Tibial nerve (tissue), 4 donors: ENCODE measurements around the gene ALDOC. TPM values are rescaled to one million over a fixed set of nuclear protein-coding genes. Genes with fewer than 3 reads are reported as not detected.

ENCODE experiments used
- DNase-seq, 2 donors: peaks; one replicate each; pipeline ENCODE4 v3.0.0-alpha.2; 2019; ENCODE audit warnings: low spot score in 2 of 2
- H3K27ac ChIP-seq, 4 donors: fragments of 200-600 bp; sonication (generic) in 3 of 4; one replicate each; pipeline ENCODE4 v1.5.1; 2017 to 2019; ENCODE audit warnings: mild to moderate bottlenecking in 1 of 4
- H3K27me3 ChIP-seq, 2 donors: fragments of 200-600 bp; sonication (generic) in 1 of 2; one replicate each; pipeline versions ENCODE4 v1.5.1 to v1.6.0; 2017 to 2019
- H3K36me3 ChIP-seq, 3 donors: fragments of 200-600 bp; sonication (generic); one replicate each; pipeline ENCODE4 v1.5.1; 2018 to 2019
- H3K4me1 ChIP-seq, 4 donors: fragments of 200-600 bp; sonication (generic) in 3 of 4; one replicate each; pipeline ENCODE4 v1.5.1; 2017 to 2019
- H3K4me3 ChIP-seq, 4 donors: fragments of 200-600 bp; sonication (generic) in 3 of 4; one replicate each; pipeline ENCODE4 v1.5.1; 2017 to 2019; ENCODE audit warnings: mild to moderate bottlenecking in 1 of 4, moderate library complexity in 1 of 4
- H3K9me3 ChIP-seq, 4 donors: fragments of 200-600 bp; sonication (generic) in 3 of 4; one replicate each; pipeline ENCODE4 v1.5.1; 2017 to 2019
- CTCF ChIP-seq, 5 experiments: fragments of 200-600 bp in 3 of 5; fragments of 450-650 bp in 2 of 5; sonication (generic) in 3 of 5; IDR thresholded peaks; one replicate each; pipeline ENCODE4 v1.5.1; 2016 to 2019; ENCODE audit warnings: antibody characterized with exemption in 5 of 5, mild to moderate bottlenecking in 3 of 5, moderate library complexity in 2 of 5
- EP300 ChIP-seq, 2 donors: sonication (generic); formaldehyde crosslinking; IDR thresholded peaks; one replicate each; pipeline ENCODE4 v1.6.1; 2017; ENCODE audit warnings: antibody characterized with exemption in 2 of 2, mild to moderate bottlenecking in 1 of 2
- POLR2A ChIP-seq, 2 donors: fragments of 450-650 bp; IDR thresholded peaks; one replicate each; pipeline ENCODE4 v1.6.1; 2017; ENCODE audit warnings: antibody characterized with exemption in 2 of 2, mild to moderate bottlenecking in 2 of 2, moderate library complexity in 2 of 2
- WGBS, 2 donors: methylation state at CpG; one replicate each; pipeline ENCODE4 v1.1.5; 2018; 5-methylcytosine and 5-hydroxymethylcytosine counted together
- total RNA-seq, 4 donors: library from RNA; depleted of rRNA; stranded (reverse); fragments of >200 nt; gene quantifications; one replicate each; pipeline ENCODE4 v1.1.0, GENCODE V29; 2016

Gene ALDOC
- total RNA-seq, 4 donors from 2014 or later: 46.2 to 222 (median 141) TPM

GRCh38 chr17:28544402-28545140 lies 32.1 kb downstream of the ALDOC start:
- DNase-seq: no peak
- Histone ChIP-seq H3K4me1 (peaks cover 0 to 7% (median 2%) of the 10 kb centered on the region in 4 donors), H3K9me3 (no peaks in the 10 kb centered on the region), H3K27ac (no peak overlapping the region), H3K36me3 (peaks cover 0 to 11% (median 0%) of the 10 kb centered on the region in 3 donors), H3K4me3 (no peak overlapping the region), H3K27me3 (no peaks in the 10 kb centered on the region)
- TF ChIP-seq POLR2A (IDR thresholded peaks at IDR 0.05) (no peak), CTCF (IDR thresholded peaks at IDR 0.05) (no peak), EP300 (IDR thresholded peaks at IDR 0.05) (no peak)
- WGBS, 2 donors: 71 to 76% methylated on average over 4 of the region's 4 CpGs

- H3K4me1 ChIP-seq: no peaks in the 10 kb centered on the region
- 88 to 90% methylated on average over 4 of the region's 4 CpGs for WGBS, 2 donors
- no peaks in the 10 kb centered on the region for H3K27me3 ChIP-seq
- H3K9me3 ChIP-seq: no peaks in the 10 kb centered on the region
- no peak overlapping the region for H3K4me3 ChIP-seq
- H3K27ac ChIP-seq: no peak overlapping the region
- TF ChIP-seq EP300 (IDR thresholded peaks at IDR 0.05): no peak
- DNase-seq: no peak
- no peaks in the 10 kb centered on the region for H3K36me3 ChIP-seq
Observed at GRCh38 chr17:28541439-28541838, 35.3 kb downstream of the ALDOC start.

- WGBS, 2 donors: 72 to 78% methylated on average over 1 to 2 of the region's 4 CpGs
- Histone ChIP-seq H3K4me1 (no peaks in the 10 kb centered on the region), H3K27ac (no peak overlapping the region), H3K36me3 (no peaks in the 10 kb centered on the region), H3K4me3 (no peak overlapping the region), H3K9me3 (no peaks in the 10 kb centered on the region), H3K27me3 (no peaks in the 10 kb centered on the region)
- no peak for DNase-seq
- TF ChIP-seq POLR2A (IDR thresholded peaks at IDR 0.05) (no peak), EP300 (IDR thresholded peaks at IDR 0.05) (no peak), CTCF (IDR thresholded peaks at IDR 0.05) (no peak)
Observed at GRCh38 chr17:28540231-28540630, 36.5 kb downstream of the ALDOC start.

- Histone ChIP-seq H3K27me3 (no peaks in the 10 kb centered on the region), H3K4me1 (no peaks in the 10 kb centered on the region), H3K36me3 (no peaks in the 10 kb centered on the region), H3K27ac (no peak overlapping the region), H3K9me3 (no peaks in the 10 kb centered on the region), H3K4me3 (no peak overlapping the region)
- WGBS, 2 donors: 84 to 86% methylated on average over 14 of the region's 14 CpGs
- TF ChIP-seq POLR2A (IDR thresholded peaks at IDR 0.05) (no peak), CTCF (IDR thresholded peaks at IDR 0.05) (no peak), EP300 (IDR thresholded peaks at IDR 0.05) (no peak)
- no peak for DNase-seq
Observed at GRCh38 chr17:28538296-28538895, 38.3 kb downstream of the ALDOC start.

- Histone ChIP-seq H3K9me3 (no peaks in the 10 kb centered on the region), H3K4me1 (no peaks in the 10 kb centered on the region), H3K27ac (no peak overlapping the region), H3K36me3 (no peaks in the 10 kb centered on the region), H3K4me3 (no peak overlapping the region), H3K27me3 (no peaks in the 10 kb centered on the region)
- no peak for DNase-seq
- TF ChIP-seq POLR2A (IDR thresholded peaks at IDR 0.05) (no peak), EP300 (IDR thresholded peaks at IDR 0.05) (no peak), CTCF (IDR thresholded peaks at IDR 0.05) (no peak)
- WGBS, 2 donors: 75 to 76% methylated on average over 10 to 12 of the region's 12 CpGs
Observed at GRCh38 chr17:28537219-28537610, 39.5 kb downstream of the ALDOC start.
